Bronchial epithelial cell (primary cell): ENCODE data around the gene TPX2. TPM values are rescaled to one million over a fixed set of nuclear protein-coding genes. Genes with fewer than 3 reads are reported as not detected.
"Not testable (repeated sequence)": the region's sequence is repeated elsewhere in the genome, so short reads cannot be mapped to it uniquely, and the experiment has no call there.

Source experiments
- DNase-seq: peaks from one replicate; pipeline ENCODE4 v3.0.0-alpha.2; 2010; ENCODE audit warnings: low read depth
- FAIRE-seq: peaks from 2 replicates; lab custom pipeline; 2011; peaks lifted over from hg19 to GRCh38; lab: Jason Lieb, UNC
- H3K27me3 ChIP-seq: 2 replicates; pipeline ENCODE4 v1.5.1; 2011; ENCODE audit warnings: low read length; ENCODE audit not compliant: control insufficient read depth, insufficient read depth
- H3K36me3 ChIP-seq: 2 replicates; pipeline ENCODE4 v1.5.1; 2011; ENCODE audit warnings: low read length; ENCODE audit not compliant: control insufficient read depth, insufficient read depth
- H3K4me3 ChIP-seq: 2 replicates; pipeline ENCODE4 v1.5.1; 2011; ENCODE audit warnings: mild to moderate bottlenecking, low read depth, low read length, control low read depth
- CTCF ChIP-seq: IDR thresholded peaks from 2 replicates; pipeline ENCODE4 v1.5.1; 2011; ENCODE audit warnings: mild to moderate bottlenecking, moderate library complexity, low read length, control low read depth, inconsistent platforms; ENCODE audit not compliant: insufficient read depth, severe bottlenecking
- total RNA-seq: library from RNA; depleted of rRNA; stranded (reverse); fragments of >200 nt; gene quantifications from 2 replicates; pipeline ENCODE4 v1.2.1, GENCODE V29; 2014

The TPX2 gene
- total RNA-seq, 1 donor from 2014 or later, result 1.3 TPM

GRCh38 chr20:31826074-31826473 lies 87.0 kb downstream of the TPX2 start:
- TF ChIP-seq CTCF, result no peak
- FAIRE-seq (no peak), DNase-seq (no peak)
- Histone ChIP-seq H3K4me3 (no peak overlapping the region), H3K36me3 (no peaks in the 10 kb centered on the region), H3K27me3 (no peaks in the 10 kb centered on the region)

- no peaks in the 10 kb centered on the region for H3K36me3 ChIP-seq
- no peak overlapping the region for H3K4me3 ChIP-seq
- FAIRE-seq (no peak), DNase-seq (no peak)
- H3K27me3 ChIP-seq, result no peaks in the 10 kb centered on the region
- TF ChIP-seq CTCF, result no peak
Measured at GRCh38 chr20:31827059-31827458, 88.0 kb downstream of the TPX2 start.

- not testable (repeated sequence) for H3K27me3 ChIP-seq, FAIRE-seq, DNase-seq, H3K36me3 ChIP-seq, H3K4me3 ChIP-seq
Measured at GRCh38 chr20:31828016-31828415, 88.9 kb downstream of the TPX2 start.

- Histone ChIP-seq H3K27me3 (peaks cover 2% of the 10 kb centered on the region), H3K36me3 (no peaks in the 10 kb centered on the region), H3K4me3 (no peak overlapping the region)
- DNase-seq (no peak), FAIRE-seq (no peak)
- TF ChIP-seq CTCF, result no peak
Measured at GRCh38 chr20:31829731-31830130, 90.6 kb downstream of the TPX2 start.

- no peak for TF ChIP-seq CTCF
- no peak for FAIRE-seq
- H3K4me3 ChIP-seq, result no peak overlapping the region
Measured at GRCh38 chr20:31830406-31830981, 91.4 kb downstream of the TPX2 start.

GRCh38 chr20:31831211-31831610 lies 92.1 kb downstream of the TPX2 start:
- no peak for TF ChIP-seq CTCF
- Histone ChIP-seq H3K4me3 (no peak overlapping the region), H3K36me3 (no peaks in the 10 kb centered on the region), H3K27me3 (peaks cover 2% of the 10 kb centered on the region)
- DNase-seq (no peak), FAIRE-seq (no peak)

More at GRCh38 chr20:31830406-31830981, 91.4 kb downstream of the TPX2 start:
- peaks cover 2% of the 10 kb centered on the region for H3K27me3 ChIP-seq
- no peaks in the 10 kb centered on the region for H3K36me3 ChIP-seq
- no peak for DNase-seq
